Esophagus squamous epithelium (tissue), 4 donors: ENCODE data around the gene IMMP2L.

ENCODE experiments used
- CTCF ChIP-seq, 6 experiments: fragments of 450-650 bp in 4 of 6; fragments of 200-600 bp in 2 of 6; sonication (generic) in 2 of 6; IDR thresholded peaks; one replicate each; pipeline ENCODE4 v1.5.1; 2016 to 2019; ENCODE audit warnings: antibody characterized with exemption in 6 of 6, mild to moderate bottlenecking in 4 of 6, moderate library complexity in 4 of 6
- POLR2A ChIP-seq, 4 donors: fragments of 450-650 bp; IDR thresholded peaks; one replicate each; pipeline ENCODE4 v1.6.1; 2017; ENCODE audit warnings: antibody characterized with exemption in 4 of 4, mild to moderate bottlenecking in 4 of 4, moderate library complexity in 3 of 4

GRCh38 chr7:111030336-111030735, 532.0 kb downstream of the IMMP2L start:
- TF ChIP-seq POLR2A (IDR thresholded peaks at IDR 0.05) (no peak), CTCF (IDR thresholded peaks at IDR 0.05) (no peak)
